HG03196 (cell line): Measurements from ENCODE around the gene PLOD2.
"Not testable (repeated sequence)": the region's sequence is repeated elsewhere in the genome, so short reads cannot be mapped to it uniquely, and the experiment has no call there.

Source experiments
- ATAC-seq: cut with Tn5 transposase; IDR thresholded peaks from one replicate; pipeline ENCODE4 v1.9.1; 2021; ENCODE audit not compliant: unreplicated experiment

Gene PLOD2

GRCh38 chr3:146142757-146143156, 18.2 kb downstream of the PLOD2 start:
- no peak for ATAC-seq

- ATAC-seq = no peak
These were observed 21.3 kb downstream of the PLOD2 start for GRCh38 chr3:146139586-146140110.

GRCh38 chr3:146138902-146139301, 22.1 kb downstream of the PLOD2 start:
- no peak for ATAC-seq

GRCh38 chr3:146136647-146137046, 24.3 kb downstream of the PLOD2 start:
- ATAC-seq = no peak

GRCh38 chr3:146134348-146135117, 26.5 kb downstream of the PLOD2 start:
- ATAC-seq = no peak

GRCh38 chr3:146133441-146133840, 27.5 kb downstream of the PLOD2 start:
- ATAC-seq = no peak

- no peak for ATAC-seq
These were observed 29.2 kb downstream of the PLOD2 start for GRCh38 chr3:146131616-146132410.

GRCh38 chr3:146130881-146131371, 30.1 kb downstream of the PLOD2 start:
- ATAC-seq = no peak

GRCh38 chr3:146129750-146130149, 31.2 kb downstream of the PLOD2 start:
- no peak for ATAC-seq

GRCh38 chr3:146128939-146129338, 32.0 kb downstream of the PLOD2 start:
- no peak for ATAC-seq

GRCh38 chr3:146128179-146128578, 32.8 kb downstream of the PLOD2 start:
- no peak for ATAC-seq

- no peak for ATAC-seq
These were observed 35.0 kb downstream of the PLOD2 start for GRCh38 chr3:146125951-146126350.

GRCh38 chr3:146124126-146124801, 36.7 kb downstream of the PLOD2 start:
- no peak for ATAC-seq

- no peak for ATAC-seq
These were observed 43.3 kb downstream of the PLOD2 start for GRCh38 chr3:146117406-146118285.

- no peak for ATAC-seq
These were observed 45.4 kb downstream of the PLOD2 start for GRCh38 chr3:146115619-146116018.

GRCh38 chr3:146113804-146114203, 47.2 kb downstream of the PLOD2 start:
- ATAC-seq = not testable (repeated sequence)

GRCh38 chr3:146111337-146111736, 49.6 kb downstream of the PLOD2 start:
- no peak for ATAC-seq

GRCh38 chr3:146110161-146110560, 50.8 kb downstream of the PLOD2 start:
- no peak for ATAC-seq

GRCh38 chr3:146106986-146107385, 54.0 kb downstream of the PLOD2 start:
- no peak for ATAC-seq

- ATAC-seq = no peak
These were observed 56.9 kb downstream of the PLOD2 start for GRCh38 chr3:146104068-146104467.
